ENCODE measurements around the gene FBXO30.

The FBXO30 gene

GRCh38 chr6:145814501-145815308 is at the start of gene FBXO30:
FBXO30 (minus strand) TSS chr6:145814795; CDS start chr6:145806405, 8,390 bp downstream.
- DNase-seq (ENCODE audit: low read depth) = peak; percentile 80

- no peak for DNase-seq (ENCODE audit: low read depth)
Observed at GRCh38 chr6:145863988-145864616, 49.5 kb upstream of the FBXO30 start.

- DNase-seq (ENCODE audit: low read depth) = no peak
Observed at GRCh38 chr6:145863366-145863765, 48.8 kb upstream of the FBXO30 start.

GRCh38 chr6:145860562-145860961 is 46.0 kb upstream of the FBXO30 start:
- no peak for DNase-seq (ENCODE audit: low read depth)

- DNase-seq (ENCODE audit: low read depth) = no peak
Observed at GRCh38 chr6:145850671-145851070, 36.1 kb upstream of the FBXO30 start.

GRCh38 chr6:145848541-145848940 is 33.9 kb upstream of the FBXO30 start:
- no peak for DNase-seq (ENCODE audit: low read depth)

GRCh38 chr6:145845557-145845956 is 31.0 kb upstream of the FBXO30 start:
- DNase-seq (ENCODE audit: low read depth) = no peak

- no peak for DNase-seq (ENCODE audit: low read depth)
Observed at GRCh38 chr6:145844933-145845540, 30.4 kb upstream of the FBXO30 start.

GRCh38 chr6:145842693-145843546 is 28.3 kb upstream of the FBXO30 start:
- no peak for DNase-seq (ENCODE audit: low read depth)

- no peak for DNase-seq (ENCODE audit: low read depth)
Observed at GRCh38 chr6:145841668-145842067, 27.1 kb upstream of the FBXO30 start.

- DNase-seq (ENCODE audit: low read depth) = no peak
Observed at GRCh38 chr6:145839653-145840052, 25.1 kb upstream of the FBXO30 start.

GRCh38 chr6:145838305-145838704 is 23.7 kb upstream of the FBXO30 start:
- no peak for DNase-seq (ENCODE audit: low read depth)

GRCh38 chr6:145836772-145837171 is 22.2 kb upstream of the FBXO30 start:
- DNase-seq (ENCODE audit: low read depth) = no peak

GRCh38 chr6:145836170-145836569 is 21.6 kb upstream of the FBXO30 start:
- DNase-seq (ENCODE audit: low read depth) = no peak

GRCh38 chr6:145830612-145831011 is 16.0 kb upstream of the FBXO30 start:
- no peak for DNase-seq (ENCODE audit: low read depth)

- DNase-seq (ENCODE audit: low read depth) = no peak
Observed at GRCh38 chr6:145829950-145830349, 15.4 kb upstream of the FBXO30 start.

- no peak for DNase-seq (ENCODE audit: low read depth)
Observed at GRCh38 chr6:145829102-145829501, 14.5 kb upstream of the FBXO30 start.

- no peak for DNase-seq (ENCODE audit: low read depth)
Observed at GRCh38 chr6:145824344-145824743, 9.7 kb upstream of the FBXO30 start.

- no peak for DNase-seq (ENCODE audit: low read depth)
Observed at GRCh38 chr6:145823328-145823944, 8.8 kb upstream of the FBXO30 start.

GRCh38 chr6:145822456-145822855 is 7.9 kb upstream of the FBXO30 start:
- no peak for DNase-seq (ENCODE audit: low read depth)

- DNase-seq (ENCODE audit: low read depth) = no peak
Observed at GRCh38 chr6:145819994-145820393, 5.4 kb upstream of the FBXO30 start.

GRCh38 chr6:145818796-145819195 is 4.2 kb upstream of the FBXO30 start:
- DNase-seq (ENCODE audit: low read depth) = no peak
